DND-41 (cell line): ENCODE measurements around the gene TRIM54.

Source experiments
- ATAC-seq: fragments of 200-7000 bp; cut with Tn5 transposase; 3 replicates; pipeline ENCODE4 v1.9.1; 2021; ENCODE audit warnings: low read depth; ENCODE audit not compliant: insufficient read depth
- DNase-seq: peaks from one replicate; pipeline ENCODE4 v3.0.0-alpha.2; 2020
- H2AFZ ChIP-seq: 2 replicates; pipeline ENCODE4 v1.6.0; 2012; ENCODE audit warnings: low read depth, low read length
- H3K27ac ChIP-seq: 2 replicates; pipeline ENCODE4 v1.5.1; 2012; ENCODE audit warnings: low read length, inconsistent platforms
- H3K27me3 ChIP-seq: fragments of 200-600 bp; sonication (generic); 2 replicates; pipeline ENCODE4 v1.6.0; 2012; ENCODE audit warnings: low read length, mild to moderate bottlenecking, inconsistent platforms; ENCODE audit not compliant: insufficient read depth, poor library complexity
- H3K36me3 ChIP-seq: 2 replicates; pipeline ENCODE4 v1.5.1; 2012; ENCODE audit warnings: low read length, inconsistent platforms; ENCODE audit not compliant: insufficient read depth
- H3K4me1 ChIP-seq: 2 replicates; pipeline ENCODE4 v1.5.1; 2012; ENCODE audit warnings: mild to moderate bottlenecking, low read length; ENCODE audit not compliant: insufficient read depth
- H3K4me2 ChIP-seq: 2 replicates; pipeline ENCODE4 v1.6.0; 2012; ENCODE audit warnings: mild to moderate bottlenecking, moderate library complexity, low read length, inconsistent platforms; ENCODE audit not compliant: insufficient read depth
- H3K4me3 ChIP-seq, 2 experiments: fragments of 200-600 bp in 1 of 2; shearing (Covaris generic) in 1 of 2; 2 replicates each; pipeline ENCODE4 v1.5.1; 2012 to 2016; ENCODE audit warnings: inconsistent platforms in 2 of 2, low read length in 2 of 2, mild to moderate bottlenecking in 2 of 2, low read depth in 1 of 2, moderate library complexity in 1 of 2
- H3K79me2 ChIP-seq: 2 replicates; pipeline ENCODE4 v1.6.0; 2012; ENCODE audit warnings: low read length, inconsistent platforms; ENCODE audit not compliant: insufficient read depth
- H3K9ac ChIP-seq: 2 replicates; pipeline ENCODE4 v1.6.0; 2012; ENCODE audit warnings: low read depth, mild to moderate bottlenecking, inconsistent platforms, low read length, moderate library complexity
- H3K9me3 ChIP-seq: 2 replicates; pipeline ENCODE4 v1.5.1; 2012; ENCODE audit warnings: low read length, moderate library complexity, mild to moderate bottlenecking, inconsistent platforms; ENCODE audit not compliant: insufficient read depth, severe bottlenecking
- H4K20me1 ChIP-seq: 2 replicates; pipeline ENCODE4 v1.6.0; 2012; ENCODE audit warnings: low read length; ENCODE audit not compliant: insufficient read depth
- CTCF ChIP-seq: IDR thresholded peaks from 2 replicates; pipeline ENCODE4 v1.5.1; 2012; ENCODE audit warnings: borderline replicate concordance, low read length, moderate library complexity, mild to moderate bottlenecking; ENCODE audit not compliant: poor library complexity, severe bottlenecking; ENCODE audit errors: extremely low read depth
- EZH2 ChIP-seq: IDR thresholded peaks from 3 replicates; pipeline ENCODE4 v1.6.1; 2012; ENCODE audit warnings: borderline replicate concordance, low read depth, mild to moderate bottlenecking, moderate library complexity, low read length, inconsistent platforms; ENCODE audit not compliant: severe bottlenecking

TRIM54 gene

DNA sequence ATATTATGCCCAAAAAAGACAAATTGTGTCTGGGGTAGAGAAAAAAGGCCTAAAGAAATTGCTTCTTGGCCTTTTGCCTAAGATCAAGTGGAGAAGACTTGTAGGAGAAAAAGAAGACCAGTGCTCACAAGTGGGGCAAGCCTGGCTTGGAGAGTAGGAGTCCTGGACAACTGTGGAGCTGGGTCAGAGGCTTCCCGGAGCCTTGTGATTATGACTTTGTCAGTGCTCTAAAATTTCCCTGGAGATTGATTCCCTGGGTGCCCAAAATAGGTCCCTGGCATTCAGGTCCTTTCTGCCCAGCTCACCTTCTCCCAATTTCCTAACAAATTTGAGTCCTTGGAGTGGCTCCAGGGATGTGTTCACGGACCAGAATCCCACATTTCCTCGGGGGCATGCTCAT is 787 bp upstream of the TRIM54 start:
- TF ChIP-seq EZH2 (no peak), CTCF (no peak)
- Histone ChIP-seq H3K79me2 (no peaks in the 10 kb centered on the region), H4K20me1 (no peaks in the 10 kb centered on the region), H3K36me3 (no peaks in the 10 kb centered on the region), H3K27me3 (peaks cover 34% of the 10 kb centered on the region), H3K4me2 (no peak overlapping the region), H3K27ac (no peak overlapping the region), H3K4me1 (peaks cover 8% of the 10 kb centered on the region; the same call in 1 of the 2 replicates), H2AFZ (no peak overlapping the region), H3K9ac (no peak overlapping the region), H3K4me3 (no peak overlapping the region), H3K9me3 (no peaks in the 10 kb centered on the region)
- DNase-seq (no peak), ATAC-seq (no peak)

- H3K4me3 ChIP-seq: no peak overlapping the region
- H3K9ac ChIP-seq: no peak overlapping the region
- no peak overlapping the region for H2AFZ ChIP-seq
- H3K9me3 ChIP-seq: no peaks in the 10 kb centered on the region
- H3K27ac ChIP-seq: no peak overlapping the region
- H3K79me2 ChIP-seq: no peaks in the 10 kb centered on the region
- DNase-seq (no peak), ATAC-seq (no peak)
- peaks cover 8% of the 10 kb centered on the region; the same call in 1 of the 2 replicates for H3K4me1 ChIP-seq
- H3K4me2 ChIP-seq: no peak overlapping the region
- TF ChIP-seq EZH2 (peak; percentile 26), CTCF (no peak)
- peaks cover 38% of the 10 kb centered on the region for H3K27me3 ChIP-seq
- H3K36me3 ChIP-seq: no peaks in the 10 kb centered on the region
- H4K20me1 ChIP-seq: no peaks in the 10 kb centered on the region
Measured at GRCh38 chr2:27282892-27283291, 663 bp downstream of the TRIM54 start.

DNA sequence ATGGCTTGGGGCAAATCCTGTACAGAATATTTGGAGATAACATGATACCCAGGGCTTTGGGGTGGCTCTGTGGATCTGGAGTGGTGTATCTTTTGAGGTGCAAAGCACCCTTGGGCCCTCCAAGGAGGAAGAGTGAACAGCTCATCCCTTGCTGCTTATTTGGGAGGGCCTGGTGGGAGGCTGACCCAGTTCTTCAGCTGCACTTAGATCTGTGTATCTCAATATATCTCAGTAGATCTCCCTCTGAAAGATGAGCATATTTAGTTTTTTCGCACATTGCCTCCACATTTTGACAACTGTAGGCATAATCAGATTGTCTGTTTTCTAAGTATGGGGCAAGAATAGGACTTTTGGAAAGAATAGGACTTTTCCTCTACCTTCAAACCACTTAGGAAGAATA is 2.8 kb downstream of the TRIM54 start:
- H3K4me3 ChIP-seq: no peak overlapping the region
- no peak for TF ChIP-seq EZH2
- no peak for TF ChIP-seq CTCF

DNA sequence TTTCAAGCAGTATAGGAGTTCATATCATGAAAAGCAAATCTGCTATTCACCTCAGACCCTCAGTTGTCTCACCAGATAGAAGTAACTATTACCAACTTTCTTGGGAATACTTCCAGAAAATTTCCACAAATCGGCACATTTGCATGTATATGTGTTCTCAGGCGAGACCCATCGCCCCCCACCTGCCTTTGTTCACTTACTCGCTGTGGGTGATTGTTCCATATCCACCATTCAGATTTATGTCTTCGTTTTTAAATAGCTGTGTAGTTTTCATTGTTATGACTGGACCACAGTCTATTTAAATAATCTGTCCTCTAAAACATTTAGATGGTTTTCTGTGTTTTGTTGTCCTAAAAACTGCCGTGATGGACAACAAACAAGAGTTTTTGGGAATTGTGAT is 3.3 kb downstream of the TRIM54 start:
- H3K36me3 ChIP-seq: no peaks in the 10 kb centered on the region
- DNase-seq: no peak
- H3K4me1 ChIP-seq: no peaks in the 10 kb centered on the region
- no peak overlapping the region for H3K4me2 ChIP-seq
- no peak overlapping the region for H3K27ac ChIP-seq
- ATAC-seq: no peak
- peaks cover 51% of the 10 kb centered on the region for H3K27me3 ChIP-seq
- H3K79me2 ChIP-seq: no peaks in the 10 kb centered on the region
- TF ChIP-seq CTCF: no peak
- TF ChIP-seq EZH2: no peak
- no peak overlapping the region for H3K9ac ChIP-seq
- H4K20me1 ChIP-seq: no peaks in the 10 kb centered on the region
- H2AFZ ChIP-seq: no peak overlapping the region
- H3K4me3 ChIP-seq: no peak overlapping the region
- no peaks in the 10 kb centered on the region for H3K9me3 ChIP-seq

More for the DNA sequence above, 2.8 kb downstream of the TRIM54 start:
- no peaks in the 10 kb centered on the region for H3K9me3 ChIP-seq
- H3K79me2 ChIP-seq: no peaks in the 10 kb centered on the region
- H3K4me1 ChIP-seq: peaks cover 3% of the 10 kb centered on the region; the same call in 1 of the 2 replicates
- DNase-seq (no peak), ATAC-seq (no peak)
- no peak overlapping the region for H3K9ac ChIP-seq
- no peak overlapping the region for H2AFZ ChIP-seq
- H3K27ac ChIP-seq: no peak overlapping the region
- H3K4me2 ChIP-seq: no peak overlapping the region
- H3K36me3 ChIP-seq: no peaks in the 10 kb centered on the region
- peaks cover 51% of the 10 kb centered on the region for H3K27me3 ChIP-seq
- no peaks in the 10 kb centered on the region for H4K20me1 ChIP-seq
